ENCODE measurements around the gene MYO3B. TPM values are rescaled to one million over a fixed set of nuclear protein-coding genes. Genes with fewer than 3 reads are reported as not detected.

Gene MYO3B
- total RNA-seq, 1 experiment from 2014 or later: 0.52 TPM

DNA sequence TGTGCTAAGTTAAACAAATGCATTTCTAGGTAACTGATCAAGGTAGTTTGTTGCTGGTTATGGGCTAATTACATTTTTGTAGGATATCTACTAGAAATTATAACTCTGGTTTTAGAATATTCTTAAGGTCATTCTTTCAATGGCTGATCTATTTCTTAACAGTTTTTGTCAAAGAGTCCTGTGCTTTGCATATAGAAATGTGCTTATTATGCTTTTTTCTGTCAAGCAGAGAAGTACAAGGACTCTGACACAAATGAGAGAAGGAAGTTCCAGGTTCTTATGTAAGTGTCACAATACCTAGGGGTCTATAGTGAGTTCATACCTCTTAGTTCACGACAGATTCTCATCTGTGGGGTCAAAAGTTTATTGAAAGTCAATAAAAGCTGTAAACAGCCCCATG, 88.4 kb downstream of the MYO3B start:
- Histone ChIP-seq H3K9me3 (ENCODE audit: low read depth, low read length, poor library complexity, severe bottlenecking) (no peaks in the 10 kb centered on the region), H3K4me1 (ENCODE audit: insufficient read depth, low read length, poor library complexity, severe bottlenecking) (no peaks in the 10 kb centered on the region), H3K27ac (ENCODE audit: low read depth, low read length, poor library complexity, severe bottlenecking) (no peak overlapping the region), H3K4me3 (ENCODE audit: low read depth, low read length, poor library complexity, severe bottlenecking) (no peak overlapping the region), H3K36me3 (ENCODE audit: insufficient read depth, low read length, poor library complexity, severe bottlenecking) (no peaks in the 10 kb centered on the region), H3K27me3 (replicated peaks; ENCODE audit: insufficient read depth, low read depth, low read length, poor library complexity) (no peaks in the 10 kb centered on the region)
- no peak for TF ChIP-seq CTCF (conservative IDR thresholded peaks at IDR 0.05; ENCODE audit: low read depth, low read length)
- TF ChIP-seq EZH2 (IDR thresholded peaks at IDR 0.05; ENCODE audit: borderline replicate concordance, low read depth, low read length, poor library complexity, severe bottlenecking): no peak
- no peak for DNase-seq (ENCODE audit: low spot score)
- no TSS peak for BruUV-seq (replicated peaks)
- intact Hi-C loops (cut with micrococcal nuclease; ENCODE audit: unreplicated experiment): no loop called here
- ChIA-PET CTCF (interaction anchor here (0.5 kb wide), 1 partner anchor 468 kb away, joined by 4 read pairs; no protein-coding TSS in a partner anchor), POLR2A (ENCODE audit: low non-redundant PET) (no interaction called here)

GRCh38 chr2:170267071-170267470, 89.1 kb downstream of the MYO3B start:
- no peaks in the 10 kb centered on the region for H3K9me3 ChIP-seq (ENCODE audit: low read depth, low read length, poor library complexity, severe bottlenecking)
- no peak overlapping the region for H3K27ac ChIP-seq (ENCODE audit: low read depth, low read length, poor library complexity, severe bottlenecking)
- POLR2A ChIA-PET (ENCODE audit: low non-redundant PET): no interaction called here
- intact Hi-C loops (cut with micrococcal nuclease; ENCODE audit: unreplicated experiment): no loop called here
- CTCF ChIA-PET: no interaction called here
- H3K36me3 ChIP-seq (ENCODE audit: insufficient read depth, low read length, poor library complexity, severe bottlenecking): no peaks in the 10 kb centered on the region
- TF ChIP-seq CTCF (conservative IDR thresholded peaks at IDR 0.05; ENCODE audit: low read depth, low read length) (no peak), EZH2 (IDR thresholded peaks at IDR 0.05; ENCODE audit: borderline replicate concordance, low read depth, low read length, poor library complexity, severe bottlenecking) (no peak)
- H3K4me3 ChIP-seq (ENCODE audit: low read depth, low read length, poor library complexity, severe bottlenecking): no peak overlapping the region
- no TSS peak for BruUV-seq (replicated peaks)
- DNase-seq (ENCODE audit: low spot score): no peak
- no peaks in the 10 kb centered on the region for H3K27me3 ChIP-seq (replicated peaks; ENCODE audit: insufficient read depth, low read depth, low read length, poor library complexity)
- H3K4me1 ChIP-seq (ENCODE audit: insufficient read depth, low read length, poor library complexity, severe bottlenecking): no peaks in the 10 kb centered on the region

DNA sequence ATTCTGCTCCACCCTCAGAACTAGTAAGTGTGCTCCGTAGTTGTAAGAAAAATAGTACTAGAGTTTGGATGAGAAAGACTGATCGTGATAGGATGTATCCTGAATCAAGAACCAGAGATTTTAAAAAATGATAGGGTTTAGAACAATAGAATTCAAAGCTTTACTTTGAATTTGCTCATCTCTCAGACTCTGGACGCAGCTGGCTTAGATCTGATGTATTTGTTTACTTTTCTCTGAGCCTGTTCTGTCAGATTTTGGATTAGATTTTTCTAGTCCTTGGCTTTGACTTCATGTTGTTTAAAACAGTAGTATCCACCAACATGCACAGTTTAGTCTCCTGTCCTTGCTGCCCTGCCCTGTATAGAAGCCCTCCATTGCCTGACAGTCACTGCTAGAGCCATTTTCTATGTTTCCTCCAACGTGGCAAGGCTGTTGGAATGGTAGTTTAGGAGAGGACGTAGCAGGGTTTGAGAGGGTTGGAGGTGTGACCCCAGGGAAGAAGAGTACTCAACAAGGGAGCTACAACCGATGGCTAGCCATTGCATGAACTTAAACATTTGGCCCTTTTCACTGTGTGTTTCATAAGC, 92.4 kb downstream of the MYO3B start:
- Histone ChIP-seq H3K36me3 (ENCODE audit: insufficient read depth, low read length, poor library complexity, severe bottlenecking) (no peaks in the 10 kb centered on the region), H3K27me3 (replicated peaks; ENCODE audit: insufficient read depth, low read depth, low read length, poor library complexity) (peaks cover 8% of the 10 kb centered on the region), H3K4me3 (ENCODE audit: low read depth, low read length, poor library complexity, severe bottlenecking) (no peak overlapping the region), H3K27ac (ENCODE audit: low read depth, low read length, poor library complexity, severe bottlenecking) (no peak overlapping the region), H3K9me3 (ENCODE audit: low read depth, low read length, poor library complexity, severe bottlenecking) (no peaks in the 10 kb centered on the region), H3K4me1 (ENCODE audit: insufficient read depth, low read length, poor library complexity, severe bottlenecking) (no peaks in the 10 kb centered on the region)
- no TSS peak for BruUV-seq (replicated peaks)
- TF ChIP-seq EZH2 (IDR thresholded peaks at IDR 0.05; ENCODE audit: borderline replicate concordance, low read depth, low read length, poor library complexity, severe bottlenecking) (no peak), CTCF (conservative IDR thresholded peaks at IDR 0.05; ENCODE audit: low read depth, low read length) (no peak)
- POLR2A ChIA-PET (ENCODE audit: low non-redundant PET): no interaction called here
- CTCF ChIA-PET: no interaction called here
- DNase-seq (ENCODE audit: low spot score): no peak
- intact Hi-C loops (cut with micrococcal nuclease; ENCODE audit: unreplicated experiment): no loop called here
